ENCODE results near the gene ZNF226.
A peak's percentile ranks its signal among the peaks of the same experiment; 100 is the strongest.
"Not testable (repeated sequence)": the region's sequence is repeated elsewhere in the genome, so short reads cannot be mapped to it uniquely, and the experiment has no call there.

ZNF226 gene

GRCh38 chr19:44164673-44165512, at the start of gene ZNF226:
Gene ZNF226 (plus strand): TSS chr19:44165100. CDS start chr19:44170081, 4,981 bp downstream.
- H3K27me3 ChIP-seq (ENCODE audit: control insufficient read depth, insufficient read depth, low read length), result no peaks in the 10 kb centered on the region
- no peak within 1 kb of the TSS for H3K27ac ChIP-seq (ENCODE audit: low read length)
- no peaks in the 10 kb centered on the region for H3K4me1 ChIP-seq (ENCODE audit: control insufficient read depth, insufficient read depth, low read length)
- peak within 1 kb of the TSS; percentile 88 for H3K4me3 ChIP-seq (ENCODE audit: low read length)
- DNase-seq (ENCODE audit: low read depth, low spot score), result peak; percentile 91
- no peaks in the 10 kb centered on the region for H3K9me3 ChIP-seq (ENCODE audit: control insufficient read depth, insufficient read depth, low read length)
- H3K36me3 ChIP-seq (ENCODE audit: control insufficient read depth, insufficient read depth, low read length), result no peaks in the 10 kb centered on the region; the same call in 1 of the 2 replicates
- no CpG with 5 or more reads among the region's 32 CpGs for WGBS (ENCODE audit: insufficient coverage, insufficient read length)

DNA sequence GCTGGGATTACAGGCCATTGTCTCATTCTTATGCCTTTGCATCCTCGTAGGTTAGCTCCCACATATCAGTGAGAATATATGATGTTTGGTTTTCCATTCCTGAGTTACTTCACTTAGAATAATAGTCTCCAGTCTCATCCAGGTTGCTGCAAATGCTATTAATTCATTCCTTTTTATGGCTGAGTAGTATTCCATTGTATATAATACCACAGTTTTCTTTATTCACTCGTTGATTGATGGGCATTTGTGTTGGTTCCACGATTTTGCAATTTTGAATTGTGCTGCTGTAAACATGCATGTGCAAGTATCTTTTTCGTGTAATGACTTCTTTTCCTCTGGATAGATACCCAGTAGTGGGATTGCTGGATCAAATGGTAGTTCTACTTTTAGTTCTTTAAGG, 43.7 kb upstream of the ZNF226 start:
- whole genome bisulfite sequencing (ENCODE audit: insufficient coverage, insufficient read length), result no CpG with 5 or more reads among the region's 4 CpGs
- not testable (repeated sequence) for H3K9me3 ChIP-seq (ENCODE audit: control insufficient read depth, insufficient read depth, low read length); H3K36me3 ChIP-seq (ENCODE audit: control insufficient read depth, insufficient read depth, low read length); H3K4me1 ChIP-seq (ENCODE audit: control insufficient read depth, insufficient read depth, low read length); H3K4me3 ChIP-seq (ENCODE audit: low read length); H3K27me3 ChIP-seq (ENCODE audit: control insufficient read depth, insufficient read depth, low read length); H3K27ac ChIP-seq (ENCODE audit: low read length); DNase-seq (ENCODE audit: low read depth, low spot score)

DNA sequence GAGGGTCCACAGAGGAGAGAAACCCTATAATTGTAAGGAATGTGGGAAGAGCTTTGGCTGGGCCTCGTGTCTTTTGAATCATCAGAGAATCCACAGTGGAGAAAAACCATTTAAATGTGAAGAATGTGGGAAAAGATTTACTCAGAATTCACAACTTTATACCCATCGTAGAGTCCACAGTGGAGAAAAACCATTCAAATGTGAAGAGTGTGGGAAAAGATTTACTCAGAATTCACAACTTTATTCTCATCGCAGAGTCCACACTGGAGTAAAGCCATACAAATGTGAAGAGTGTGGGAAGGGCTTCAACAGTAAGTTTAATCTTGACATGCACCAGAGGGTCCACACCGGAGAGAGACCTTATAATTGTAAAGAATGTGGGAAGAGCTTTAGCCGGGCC, 32.9 kb upstream of the ZNF226 start:
- no peak for DNase-seq (ENCODE audit: low read depth, low spot score)
- no CpG with 5 or more reads among the region's 5 CpGs for WGBS (ENCODE audit: insufficient coverage, insufficient read length)

GRCh38 chr19:44141191-44142058, 23.5 kb upstream of the ZNF226 start, which contains the start of gene ZNF234:
Gene ZNF234 (plus strand): TSS chr19:44141554. CDS start chr19:44144633, 3,079 bp downstream.
- Histone ChIP-seq H3K27me3 (ENCODE audit: control insufficient read depth, insufficient read depth, low read length) (no peaks in the 10 kb centered on the region), H3K9me3 (ENCODE audit: control insufficient read depth, insufficient read depth, low read length) (no peaks in the 10 kb centered on the region), H3K4me3 (ENCODE audit: low read length) (peak within 1 kb of the TSS; percentile 94), H3K27ac (ENCODE audit: low read length) (no peak within 1 kb of the TSS), H3K36me3 (ENCODE audit: control insufficient read depth, insufficient read depth, low read length) (no peaks in the 10 kb centered on the region), H3K4me1 (ENCODE audit: control insufficient read depth, insufficient read depth, low read length) (no peaks in the 10 kb centered on the region)
- peak; percentile 25 for DNase-seq (ENCODE audit: low read depth, low spot score)
- no CpG with 5 or more reads among the region's 52 CpGs for WGBS (ENCODE audit: insufficient coverage, insufficient read length)

More for the DNA sequence above, 32.9 kb upstream of the ZNF226 start:
- H3K36me3 ChIP-seq (ENCODE audit: control insufficient read depth, insufficient read depth, low read length), result no peaks in the 10 kb centered on the region; the same call in 1 of the 2 replicates
- no peak overlapping the region for H3K27ac ChIP-seq (ENCODE audit: low read length)
- no peaks in the 10 kb centered on the region for H3K9me3 ChIP-seq (ENCODE audit: control insufficient read depth, insufficient read depth, low read length)
- no peaks in the 10 kb centered on the region for H3K4me1 ChIP-seq (ENCODE audit: control insufficient read depth, insufficient read depth, low read length)
- no peaks in the 10 kb centered on the region for H3K27me3 ChIP-seq (ENCODE audit: control insufficient read depth, insufficient read depth, low read length)
- H3K4me3 ChIP-seq (ENCODE audit: low read length), result no peak overlapping the region

DNA sequence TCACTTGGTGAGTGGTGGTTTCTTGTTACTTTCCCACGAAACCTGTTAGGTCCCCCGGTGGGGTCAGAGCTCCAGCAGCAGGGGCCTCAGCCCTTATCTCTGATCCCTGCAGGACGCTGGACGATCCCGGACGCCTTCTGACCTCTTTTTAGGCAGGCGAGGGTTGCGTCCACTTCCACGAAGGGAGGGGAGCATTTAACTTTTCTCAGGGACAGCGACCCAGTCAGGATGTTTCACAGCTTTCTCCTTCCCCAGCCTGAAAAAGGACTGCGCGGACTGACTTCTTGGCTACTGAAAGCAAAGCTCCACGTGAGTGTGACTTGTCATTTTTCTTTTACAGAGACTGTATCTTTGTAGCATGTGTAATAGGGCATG, 22.9 kb upstream of the ZNF226 start:
- Histone ChIP-seq H3K9me3 (ENCODE audit: control insufficient read depth, insufficient read depth, low read length) (no peaks in the 10 kb centered on the region), H3K4me1 (ENCODE audit: control insufficient read depth, insufficient read depth, low read length) (no peaks in the 10 kb centered on the region), H3K4me3 (ENCODE audit: low read length) (peak overlapping the region; percentile 94; the same call in 1 of the 2 replicates), H3K27ac (ENCODE audit: low read length) (no peak overlapping the region), H3K27me3 (ENCODE audit: control insufficient read depth, insufficient read depth, low read length) (no peaks in the 10 kb centered on the region), H3K36me3 (ENCODE audit: control insufficient read depth, insufficient read depth, low read length) (no peaks in the 10 kb centered on the region)
- WGBS (ENCODE audit: insufficient coverage, insufficient read length), result no CpG with 5 or more reads among the region's 13 CpGs
- DNase-seq (ENCODE audit: low read depth, low spot score), result no peak

DNA sequence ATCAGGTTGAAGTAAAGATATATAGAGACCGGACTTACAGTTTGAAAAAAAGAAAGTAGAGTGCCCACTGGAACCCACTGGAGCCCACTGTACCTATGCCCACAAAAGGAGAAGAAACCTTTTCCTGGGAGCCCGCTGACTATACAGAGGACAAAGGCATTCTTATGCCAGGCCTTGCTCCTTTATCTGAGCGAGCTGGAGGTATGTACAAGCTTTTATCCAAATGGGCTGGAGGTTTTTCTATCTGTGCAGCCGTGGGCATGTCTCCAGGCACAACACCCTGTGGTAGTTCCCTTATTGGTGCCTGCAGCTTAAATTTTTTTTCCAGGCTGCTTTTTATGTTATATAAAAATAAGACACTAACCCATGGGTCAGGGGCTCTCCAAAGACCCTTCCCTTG, 15.1 kb upstream of the ZNF226 start:
- H3K36me3 ChIP-seq (ENCODE audit: control insufficient read depth, insufficient read depth, low read length), result no peaks in the 10 kb centered on the region
- no peak for DNase-seq (ENCODE audit: low read depth, low spot score)
- WGBS (ENCODE audit: insufficient coverage, insufficient read length), result no CpG with 5 or more reads among the region's 4 CpGs
- no peak overlapping the region for H3K27ac ChIP-seq (ENCODE audit: low read length)
- H3K4me3 ChIP-seq (ENCODE audit: low read length), result no peak overlapping the region
- no peaks in the 10 kb centered on the region for H3K4me1 ChIP-seq (ENCODE audit: control insufficient read depth, insufficient read depth, low read length)
- no peaks in the 10 kb centered on the region for H3K9me3 ChIP-seq (ENCODE audit: control insufficient read depth, insufficient read depth, low read length)
- H3K27me3 ChIP-seq (ENCODE audit: control insufficient read depth, insufficient read depth, low read length), result no peaks in the 10 kb centered on the region

DNA sequence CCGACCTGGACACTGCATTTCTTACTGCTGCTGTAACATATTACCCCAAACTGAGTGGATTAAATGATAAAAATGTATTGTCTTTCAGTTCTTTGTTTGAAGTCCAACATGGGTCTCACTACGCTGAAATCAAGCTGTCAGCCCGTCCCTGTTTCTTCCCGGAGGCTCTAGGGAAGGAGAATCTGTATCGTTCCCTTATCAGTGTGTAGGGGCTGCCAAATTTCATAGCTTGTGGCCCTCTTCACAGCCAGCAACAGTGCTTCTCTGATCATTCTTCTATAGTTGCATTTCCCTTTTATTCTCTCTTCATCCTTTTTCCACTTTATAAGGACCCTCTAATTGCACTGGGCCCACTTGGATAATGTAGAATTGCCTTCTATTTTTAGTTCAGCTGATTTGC, 13.4 kb upstream of the ZNF226 start:
- no peak for DNase-seq (ENCODE audit: low read depth, low spot score)
- no peak overlapping the region for H3K4me3 ChIP-seq (ENCODE audit: low read length)
- no CpG with 5 or more reads among the region's 5 CpGs for WGBS (ENCODE audit: insufficient coverage, insufficient read length)
- H3K4me1 ChIP-seq (ENCODE audit: control insufficient read depth, insufficient read depth, low read length), result no peaks in the 10 kb centered on the region
- peaks cover 3% of the 10 kb centered on the region; the same call in 1 of the 2 replicates for H3K9me3 ChIP-seq (ENCODE audit: control insufficient read depth, insufficient read depth, low read length)
- H3K36me3 ChIP-seq (ENCODE audit: control insufficient read depth, insufficient read depth, low read length), result peaks cover 4% of the 10 kb centered on the region; the same call in 1 of the 2 replicates
- H3K27me3 ChIP-seq (ENCODE audit: control insufficient read depth, insufficient read depth, low read length), result no peaks in the 10 kb centered on the region
- H3K27ac ChIP-seq (ENCODE audit: low read length), result no peak overlapping the region

GRCh38 chr19:44156475-44156874, 8.4 kb upstream of the ZNF226 start:
- Histone ChIP-seq H3K9me3 (ENCODE audit: control insufficient read depth, insufficient read depth, low read length) (peaks cover 5% of the 10 kb centered on the region; the same call in 1 of the 2 replicates), H3K4me1 (ENCODE audit: control insufficient read depth, insufficient read depth, low read length) (no peaks in the 10 kb centered on the region), H3K4me3 (ENCODE audit: low read length) (no peak overlapping the region), H3K27ac (ENCODE audit: low read length) (no peak overlapping the region), H3K36me3 (ENCODE audit: control insufficient read depth, insufficient read depth, low read length) (peaks cover 15% of the 10 kb centered on the region; the same call in 1 of the 2 replicates), H3K27me3 (ENCODE audit: control insufficient read depth, insufficient read depth, low read length) (no peaks in the 10 kb centered on the region)
- DNase-seq (ENCODE audit: low read depth, low spot score), result no peak
- WGBS (ENCODE audit: insufficient coverage, insufficient read length), result no CpG with 5 or more reads among the region's 2 CpGs

- WGBS (ENCODE audit: insufficient coverage, insufficient read length), result no CpG with 5 or more reads among the region's 2 CpGs
- H3K36me3 ChIP-seq (ENCODE audit: control insufficient read depth, insufficient read depth, low read length), result no peaks in the 10 kb centered on the region; the same call in 1 of the 2 replicates
- no peak overlapping the region for H3K27ac ChIP-seq (ENCODE audit: low read length)
Measured at GRCh38 chr19:44163789-44164188, 1.1 kb upstream of the ZNF226 start.

GRCh38 chr19:44164327-44164672, 600 bp upstream of the ZNF226 start:
- no CpG with 5 or more reads among the region's 3 CpGs for WGBS (ENCODE audit: insufficient coverage, insufficient read length)
- Histone ChIP-seq H3K4me1 (ENCODE audit: control insufficient read depth, insufficient read depth, low read length) (no peaks in the 10 kb centered on the region), H3K27me3 (ENCODE audit: control insufficient read depth, insufficient read depth, low read length) (no peaks in the 10 kb centered on the region), H3K4me3 (ENCODE audit: low read length) (peak overlapping the region; percentile 19; the same call in 1 of the 2 replicates), H3K27ac (ENCODE audit: low read length) (no peak overlapping the region), H3K36me3 (ENCODE audit: control insufficient read depth, insufficient read depth, low read length) (no peaks in the 10 kb centered on the region; the same call in 1 of the 2 replicates), H3K9me3 (ENCODE audit: control insufficient read depth, insufficient read depth, low read length) (no peaks in the 10 kb centered on the region)
- DNase-seq (ENCODE audit: low read depth, low spot score), result no peak

More at GRCh38 chr19:44163789-44164188, 1.1 kb upstream of the ZNF226 start:
- DNase-seq (ENCODE audit: low read depth, low spot score), result no peak
- Histone ChIP-seq H3K4me1 (ENCODE audit: control insufficient read depth, insufficient read depth, low read length) (no peaks in the 10 kb centered on the region), H3K4me3 (ENCODE audit: low read length) (no peak overlapping the region), H3K27me3 (ENCODE audit: control insufficient read depth, insufficient read depth, low read length) (no peaks in the 10 kb centered on the region), H3K9me3 (ENCODE audit: control insufficient read depth, insufficient read depth, low read length) (no peaks in the 10 kb centered on the region)
